Breast epithelium (tissue), 4 donors: ENCODE results near the gene THADA. TPM values are rescaled to one million over a fixed set of nuclear protein-coding genes. Genes with fewer than 3 reads are reported as not detected.

Source experiments
- DNase-seq, 2 donors: peaks; one replicate each; pipeline ENCODE4 v3.0.0-alpha.2; 2019; ENCODE audit warnings: low spot score in 2 of 2
- H3K27ac ChIP-seq, 2 donors: fragments of 200-600 bp; sonication (generic) in 1 of 2; one replicate each; pipeline ENCODE4 v1.5.1; 2016 to 2019; ENCODE audit warnings: mild to moderate bottlenecking in 1 of 2
- H3K27me3 ChIP-seq, 2 donors: fragments of 200-600 bp; sonication (generic) in 1 of 2; one replicate each; pipeline versions ENCODE4 v1.5.1 to v1.6.0; 2017 to 2019; ENCODE audit warnings: control low read depth in 1 of 2, mild to moderate bottlenecking in 1 of 2
- H3K36me3 ChIP-seq: fragments of 200-600 bp; one replicate; pipeline ENCODE4 v1.5.1; 2019
- H3K4me1 ChIP-seq, 2 donors: fragments of 200-600 bp; sonication (generic); one replicate each; pipeline ENCODE4 v1.5.1; 2016 to 2019; ENCODE audit warnings: control low read depth in 1 of 2
- H3K4me3 ChIP-seq, 3 donors: fragments of 200-600 bp; sonication (generic); 1 replicate in 2 of 3; 2 replicates in 1 of 3; pipeline ENCODE4 v1.5.1; 2016 to 2019; ENCODE audit warnings: mild to moderate bottlenecking in 3 of 3, moderate library complexity in 2 of 3
- H3K9me3 ChIP-seq, 2 donors: fragments of 200-600 bp; sonication (generic) in 1 of 2; one replicate each; pipeline ENCODE4 v1.5.1; 2016 to 2019; ENCODE audit warnings: control low read depth in 1 of 2
- CTCF ChIP-seq, 3 donors: fragments of 450-650 bp; IDR thresholded peaks; one replicate each; pipeline ENCODE4 v1.5.1; 2016 to 2017; ENCODE audit warnings: antibody characterized with exemption in 3 of 3, mild to moderate bottlenecking in 3 of 3, moderate library complexity in 3 of 3
- POLR2A ChIP-seq: fragments of 450-650 bp; IDR thresholded peaks from one replicate; pipeline ENCODE4 v1.6.1; 2016; ENCODE audit warnings: antibody characterized with exemption, mild to moderate bottlenecking, moderate library complexity
- POLR2AphosphoS5 ChIP-seq, 3 donors: sonication (generic); formaldehyde crosslinking; IDR thresholded peaks; one replicate each; pipeline ENCODE4 v1.6.1; 2017; ENCODE audit warnings: antibody characterized with exemption in 3 of 3
- intact Hi-C: fragments of 100-400 bp; cut with DNase I; formaldehyde crosslinking; loops from one replicate; pipeline ENCODE4 v1.15.1; 2023; ENCODE audit warnings: low total_unique reads
- total RNA-seq, 3 donors: library from RNA; depleted of rRNA; stranded (reverse); fragments of >200 nt; gene quantifications; one replicate each; pipeline ENCODE4 v1.1.0, GENCODE V29; 2016

The THADA gene
- total RNA-seq, 3 donors from 2014 or later, result 41.1 to 60.6 (median 49.5) TPM

DNA sequence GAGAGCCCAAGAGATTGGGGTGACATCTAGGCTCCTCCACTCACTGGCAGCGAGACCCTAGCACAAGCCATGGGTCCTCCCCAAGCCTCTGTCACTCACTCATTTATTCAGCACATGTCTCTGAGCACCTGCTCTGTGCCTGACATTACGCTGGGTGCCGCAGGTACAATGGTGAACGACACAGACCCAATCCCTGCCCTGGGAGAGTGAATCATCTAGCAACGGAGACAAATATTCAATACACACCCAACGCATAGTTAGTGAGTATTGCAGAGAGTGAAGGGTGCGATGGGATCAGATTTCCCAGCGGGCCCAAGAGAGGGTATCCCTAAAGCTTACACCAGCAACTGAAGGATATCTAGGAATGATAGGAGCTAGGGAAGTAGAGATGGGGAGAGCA is 414.9 kb downstream of the THADA start:
- Histone ChIP-seq H3K4me3 (no peak overlapping the region), H3K27me3 (no peaks in the 10 kb centered on the region), H3K27ac (no peak overlapping the region), H3K36me3 (no peaks in the 10 kb centered on the region), H3K9me3 (peaks cover under 1 to 4% of the 10 kb centered on the region in 2 donors), H3K4me1 (peaks cover 4% of the 10 kb centered on the region in 2 donors)
- no peak for TF ChIP-seq CTCF (IDR thresholded peaks at IDR 0.05)
- TF ChIP-seq POLR2A, result no peak
- no peak for TF ChIP-seq POLR2AphosphoS5 (IDR thresholded peaks at IDR 0.05)
- DNase-seq, result no peak
- intact Hi-C loops, result no loop called here

Other genes with a start within 250 kb of the THADA start
- gene PLEKHH2, start 41.2 kb upstream of the THADA start, total RNA-seq, result 10 to 100 TPM; 42.1 to 67.2 (median 63.5) TPM
- 1 to 10 TPM; 2.0 to 2.9 (median 2.0) TPM for gene C1GALT1C1L, start 80.4 kb upstream of the THADA start, total RNA-seq
- gene DYNC2LI1, start 178.0 kb upstream of the THADA start, total RNA-seq, result 10 to 100 TPM; 30.9 to 52.1 (median 40.6) TPM
- not detected for gene ABCG5, start 242.8 kb upstream of the THADA start, total RNA-seq
- under 1 TPM in 1 of 3 donors, not detected in 2; 0.15 TPM for gene ABCG8, start 242.9 kb upstream of the THADA start, total RNA-seq